Osteocyte (in vitro differentiated cells): ENCODE measurements around the gene MAP3K3. TPM values are rescaled to one million over a fixed set of nuclear protein-coding genes. Genes with fewer than 3 reads are reported as not detected.

ENCODE experiments used
- DNase-seq: peaks from one replicate; pipeline ENCODE4 v3.0.0; 2021; ENCODE audit warnings: mixed read lengths; ENCODE audit not compliant: unreplicated experiment; ENCODE audit errors: extremely low spot score
- H3K27ac Mint-ChIP-seq: one replicate; pipeline ENCODE4 v1.8.0; 2021; ENCODE audit warnings: mild to moderate bottlenecking, mixed read lengths; ENCODE audit not compliant: unreplicated experiment
- H3K27me3 Mint-ChIP-seq: one replicate; pipeline ENCODE4 v1.8.0; 2021; ENCODE audit warnings: mixed read lengths; ENCODE audit not compliant: unreplicated experiment
- H3K36me3 Mint-ChIP-seq: one replicate; pipeline ENCODE4 v1.8.0; 2021; ENCODE audit warnings: mixed read lengths; ENCODE audit not compliant: unreplicated experiment
- H3K4me1 Mint-ChIP-seq: one replicate; pipeline ENCODE4 v1.8.0; 2021; ENCODE audit warnings: mixed read lengths; ENCODE audit not compliant: unreplicated experiment
- H3K4me3 Mint-ChIP-seq: one replicate; pipeline ENCODE4 v1.8.0; 2021; ENCODE audit warnings: mild to moderate bottlenecking, moderate library complexity, mixed read lengths; ENCODE audit not compliant: unreplicated experiment
- H3K9me3 Mint-ChIP-seq: one replicate; pipeline ENCODE4 v1.8.0; 2021; ENCODE audit warnings: mixed read lengths; ENCODE audit not compliant: unreplicated experiment
- total RNA-seq: library from RNA; stranded (reverse); gene quantifications from 2 replicates; pipeline ENCODE4 v1.2.1, GENCODE V29; 2021
- TF ChIP-seq, protein P1 (sequence below): fragments of 200-600 bp; sonication (generic); IDR thresholded peaks from 2 replicates; pipeline ENCODE4 v1.5.0; 2021; ENCODE audit warnings: antibody characterized with exemption, mild to moderate bottlenecking, moderate library complexity

The MAP3K3 gene
- total RNA-seq, 1 donor from 2014 or later = 41.0 TPM

DNA sequence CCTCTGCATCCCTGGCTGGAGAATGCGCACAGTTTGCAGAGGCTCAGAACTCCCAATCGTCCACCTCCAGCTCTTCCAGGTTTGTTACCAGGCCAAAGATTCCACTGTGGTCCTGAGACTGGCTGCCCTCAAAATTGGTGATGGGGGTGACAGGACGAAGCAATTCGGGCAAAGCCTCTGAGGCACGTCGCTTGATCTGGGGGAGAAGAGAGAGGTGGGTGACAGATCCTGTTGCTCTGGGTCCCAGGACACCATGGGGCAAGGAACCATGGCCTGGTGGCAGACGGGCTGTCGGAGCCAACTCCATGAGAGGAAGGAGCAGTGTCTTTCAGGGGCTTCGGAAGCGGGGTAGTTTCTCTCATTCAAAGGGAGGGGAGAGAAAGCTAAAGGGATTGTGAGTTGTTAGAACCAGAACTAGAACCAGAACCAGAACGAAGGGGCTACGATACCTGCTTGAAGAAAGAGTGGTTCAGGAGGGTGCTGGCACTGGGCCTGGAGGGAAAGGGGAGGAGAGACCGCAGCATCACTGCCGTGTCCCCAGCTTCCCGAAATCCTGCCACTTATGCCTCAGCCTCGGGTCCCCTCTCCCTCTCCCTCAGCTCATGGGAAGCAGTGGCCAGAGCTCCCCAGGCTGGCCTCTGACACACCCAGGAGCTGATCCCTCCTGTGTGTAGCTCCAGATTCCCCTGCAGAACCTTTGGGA lies 81.5 kb downstream of the MAP3K3 start:
- TF ChIP-seq, protein P1, sequence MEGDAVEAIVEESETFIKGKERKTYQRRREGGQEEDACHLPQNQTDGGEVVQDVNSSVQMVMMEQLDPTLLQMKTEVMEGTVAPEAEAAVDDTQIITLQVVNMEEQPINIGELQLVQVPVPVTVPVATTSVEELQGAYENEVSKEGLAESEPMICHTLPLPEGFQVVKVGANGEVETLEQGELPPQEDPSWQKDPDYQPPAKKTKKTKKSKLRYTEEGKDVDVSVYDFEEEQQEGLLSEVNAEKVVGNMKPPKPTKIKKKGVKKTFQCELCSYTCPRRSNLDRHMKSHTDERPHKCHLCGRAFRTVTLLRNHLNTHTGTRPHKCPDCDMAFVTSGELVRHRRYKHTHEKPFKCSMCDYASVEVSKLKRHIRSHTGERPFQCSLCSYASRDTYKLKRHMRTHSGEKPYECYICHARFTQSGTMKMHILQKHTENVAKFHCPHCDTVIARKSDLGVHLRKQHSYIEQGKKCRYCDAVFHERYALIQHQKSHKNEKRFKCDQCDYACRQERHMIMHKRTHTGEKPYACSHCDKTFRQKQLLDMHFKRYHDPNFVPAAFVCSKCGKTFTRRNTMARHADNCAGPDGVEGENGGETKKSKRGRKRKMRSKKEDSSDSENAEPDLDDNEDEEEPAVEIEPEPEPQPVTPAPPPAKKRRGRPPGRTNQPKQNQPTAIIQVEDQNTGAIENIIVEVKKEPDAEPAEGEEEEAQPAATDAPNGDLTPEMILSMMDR = no peak
- H3K27ac Mint-ChIP-seq = no peak overlapping the region

DNA sequence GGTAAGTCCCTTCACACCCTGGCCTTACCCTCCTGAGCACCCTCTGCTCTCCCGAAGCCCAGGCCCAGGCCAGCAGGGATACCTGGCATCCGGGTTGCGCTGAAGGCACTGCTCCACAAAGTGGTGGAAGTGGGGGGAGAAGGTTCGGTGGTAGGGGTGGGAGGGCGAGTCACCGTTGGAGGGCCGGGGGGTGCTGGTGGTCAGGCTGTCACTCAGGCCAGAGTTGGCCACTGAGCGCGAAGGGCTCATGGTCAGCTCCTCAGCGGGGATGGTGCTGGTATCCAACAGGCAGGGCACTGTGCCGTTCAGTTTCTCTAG lies 82.0 kb downstream of the MAP3K3 start:
- no peak overlapping the region for H3K4me3 Mint-ChIP-seq
- peaks cover 25% of the 10 kb centered on the region for H3K36me3 Mint-ChIP-seq
- DNase-seq = no peak
- no peaks in the 10 kb centered on the region for H3K9me3 Mint-ChIP-seq
- H3K27ac Mint-ChIP-seq = no peak overlapping the region
- TF ChIP-seq, protein P1 = no peak
- H3K27me3 Mint-ChIP-seq = no peaks in the 10 kb centered on the region
- peaks cover 25% of the 10 kb centered on the region for H3K4me1 Mint-ChIP-seq

More for the DNA sequence above, 81.5 kb downstream of the MAP3K3 start:
- H3K4me1 Mint-ChIP-seq = peaks cover 25% of the 10 kb centered on the region
- no peak overlapping the region for H3K4me3 Mint-ChIP-seq
- no peaks in the 10 kb centered on the region for H3K27me3 Mint-ChIP-seq
- H3K36me3 Mint-ChIP-seq = peaks cover 20% of the 10 kb centered on the region
- H3K9me3 Mint-ChIP-seq = no peaks in the 10 kb centered on the region
- DNase-seq = no peak

DNA sequence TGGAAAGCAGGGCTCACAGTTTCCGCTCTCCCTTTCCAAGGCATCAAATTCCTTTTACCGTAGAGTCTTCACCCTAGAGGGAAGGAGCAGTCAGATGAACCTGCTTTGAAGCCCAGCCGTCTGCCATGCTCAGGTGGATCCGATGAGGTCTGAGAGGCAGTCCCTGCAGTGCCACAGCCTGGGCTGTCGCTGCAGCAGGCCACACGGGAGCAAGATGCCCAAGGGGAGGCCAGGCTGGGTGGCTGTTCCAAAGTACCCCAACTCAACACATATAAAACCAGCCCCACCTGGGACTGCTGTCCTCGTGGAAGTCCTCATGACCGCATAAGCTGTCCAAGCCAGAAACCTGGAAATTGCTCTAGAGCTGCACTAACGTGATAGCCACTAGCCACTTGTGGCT lies 82.6 kb downstream of the MAP3K3 start:
- peaks cover 29% of the 10 kb centered on the region for H3K36me3 Mint-ChIP-seq
- no peak for DNase-seq
- H3K9me3 Mint-ChIP-seq = no peaks in the 10 kb centered on the region
- H3K4me1 Mint-ChIP-seq = peaks cover 25% of the 10 kb centered on the region
- no peak overlapping the region for H3K4me3 Mint-ChIP-seq
- H3K27ac Mint-ChIP-seq = no peak overlapping the region
- no peaks in the 10 kb centered on the region for H3K27me3 Mint-ChIP-seq
- TF ChIP-seq, protein P1 = no peak

DNA sequence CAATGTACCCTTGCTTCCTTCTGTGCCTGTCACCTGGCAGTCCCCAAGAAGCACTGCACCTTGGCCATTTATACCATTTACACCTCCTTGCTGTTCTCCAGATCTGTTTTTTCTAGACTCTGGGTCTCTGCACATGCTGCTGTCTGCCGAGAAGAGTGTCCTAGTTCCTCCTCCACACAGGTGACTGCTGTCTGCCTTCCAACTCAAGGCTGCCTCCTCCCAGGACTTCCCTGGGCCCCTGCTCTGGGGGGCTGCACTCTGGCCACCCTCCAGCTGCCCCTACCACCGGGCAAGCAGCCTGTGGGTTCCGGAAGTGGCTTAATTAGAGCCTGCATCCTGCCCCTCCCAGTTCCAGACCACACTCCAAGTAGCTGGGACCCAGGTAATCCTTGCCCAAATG lies 83.4 kb downstream of the MAP3K3 start:
- TF ChIP-seq, protein P1 = no peak
- H3K9me3 Mint-ChIP-seq = no peaks in the 10 kb centered on the region
- no peaks in the 10 kb centered on the region for H3K27me3 Mint-ChIP-seq
- no peak overlapping the region for H3K4me3 Mint-ChIP-seq
- H3K36me3 Mint-ChIP-seq = peaks cover 31% of the 10 kb centered on the region
- no peak for DNase-seq
- H3K4me1 Mint-ChIP-seq = peaks cover 25% of the 10 kb centered on the region
- H3K27ac Mint-ChIP-seq = no peak overlapping the region

DNA sequence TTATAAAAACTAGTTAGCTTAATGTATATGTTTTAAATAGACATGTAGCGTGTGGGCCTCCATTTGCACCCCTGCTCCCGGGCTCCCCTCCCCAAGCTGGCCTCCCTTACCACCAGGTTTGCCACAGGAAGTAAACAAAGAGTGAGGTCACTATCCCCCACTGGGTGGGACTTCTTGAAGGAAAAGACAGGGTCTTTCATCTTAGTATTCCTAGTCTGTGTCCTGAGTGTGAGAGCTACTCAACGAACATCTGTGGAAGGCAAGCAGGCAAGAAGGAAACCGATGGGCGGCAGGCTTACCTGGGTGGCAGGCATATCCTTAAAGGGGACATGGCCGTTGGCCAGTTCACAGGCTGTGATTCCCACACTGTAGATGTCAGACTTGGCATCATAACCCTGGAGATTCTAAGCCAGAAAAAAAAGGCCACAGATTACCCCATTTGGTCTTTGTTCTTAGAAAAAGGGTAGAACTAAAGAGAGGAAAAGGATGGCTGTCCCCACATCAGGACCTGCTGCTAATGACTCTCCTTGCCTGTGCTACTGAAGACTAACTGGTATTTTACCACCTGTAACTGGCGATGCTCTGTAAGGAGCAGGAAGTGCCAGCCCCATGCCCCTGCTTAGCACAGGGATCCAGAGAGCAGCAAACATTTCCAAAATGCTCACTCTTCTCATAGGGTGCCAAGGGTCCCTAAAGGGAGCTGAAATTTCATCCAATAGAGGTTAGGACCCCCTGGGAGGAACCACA lies 84.3 kb downstream of the MAP3K3 start:
- Mint-ChIP-seq H3K27me3 (no peaks in the 10 kb centered on the region), H3K4me1 (peaks cover 18% of the 10 kb centered on the region), H3K4me3 (no peak overlapping the region)

More for the DNA sequence above, 84.3 kb downstream of the MAP3K3 start:
- DNase-seq = no peak
- TF ChIP-seq, protein P1 = no peak
- peaks cover 31% of the 10 kb centered on the region for H3K36me3 Mint-ChIP-seq
- no peak overlapping the region for H3K27ac Mint-ChIP-seq
- no peaks in the 10 kb centered on the region for H3K9me3 Mint-ChIP-seq
